Cortex of kidney (tissue), 1 donor: ENCODE results near the gene PALMD.

Source experiments
- DNase-seq: peaks from one replicate; lab custom pipeline; 2025; lab: John Stamatoyannopoulos, UW

The PALMD gene

GRCh38 chr1:99659755-99660210 is 13.9 kb downstream of the PALMD start:
- DNase-seq = no peak

DNA sequence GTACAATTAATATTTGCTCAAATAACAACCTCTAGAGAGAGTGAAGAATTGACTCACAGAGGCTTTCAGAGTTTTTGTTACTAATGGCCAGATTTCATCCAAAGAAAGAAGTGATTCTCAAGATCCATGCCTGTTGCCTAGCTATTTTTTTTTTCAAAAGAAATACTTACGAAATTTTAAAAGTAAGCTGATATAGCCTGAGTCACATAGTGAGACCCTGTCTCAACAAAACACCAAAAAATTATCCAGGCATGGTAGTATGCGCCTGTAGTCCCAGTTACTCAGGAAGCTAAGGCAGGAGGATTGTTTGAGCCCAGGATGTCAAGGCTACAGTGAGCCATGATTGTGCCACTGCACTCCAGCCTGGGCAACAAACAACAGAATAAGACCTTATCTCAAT is 14.6 kb downstream of the PALMD start:
- DNase-seq = no peak

GRCh38 chr1:99661780-99662179 is 15.9 kb downstream of the PALMD start:
- no peak for DNase-seq

GRCh38 chr1:99662539-99663080 is 16.7 kb downstream of the PALMD start:
- no peak for DNase-seq

DNA sequence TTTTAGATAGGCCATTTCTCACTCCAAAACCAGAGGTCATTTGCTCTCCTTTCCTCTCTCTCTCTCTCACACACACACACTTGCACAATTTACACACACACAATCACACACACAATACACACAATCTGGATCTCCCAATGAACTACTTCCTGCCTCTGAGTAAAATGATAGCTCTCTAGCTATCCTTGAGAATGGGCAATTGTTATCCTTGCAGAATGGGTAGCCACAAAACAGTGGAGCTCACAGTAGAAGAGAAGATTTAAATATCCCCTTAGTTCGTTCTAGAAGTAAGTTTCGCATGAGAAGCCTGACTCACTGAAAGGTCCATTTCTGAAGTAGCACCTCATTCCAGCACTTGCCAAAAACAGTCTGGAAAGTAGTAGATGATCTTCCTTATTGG is 17.6 kb downstream of the PALMD start:
- no peak for DNase-seq

DNA sequence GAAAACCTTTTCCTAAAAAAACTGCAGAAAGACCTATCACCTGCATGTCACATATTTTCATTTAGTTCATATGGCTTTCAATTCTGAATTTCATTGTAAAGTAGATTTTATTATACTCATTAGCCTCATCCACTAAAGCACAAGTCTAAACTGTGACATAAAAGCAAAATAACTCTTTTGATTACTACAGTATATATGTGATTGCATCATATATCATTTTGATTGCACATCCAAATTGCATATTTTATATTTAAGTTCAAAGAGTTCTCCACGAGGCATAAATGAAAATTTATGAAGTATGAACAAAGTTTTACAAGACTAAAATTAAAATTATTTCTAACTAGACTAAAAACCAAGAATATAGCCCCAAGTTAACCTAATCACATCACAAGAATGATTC is 19.3 kb downstream of the PALMD start:
- DNase-seq = no peak

- DNase-seq = no peak
Measured at GRCh38 chr1:99669376-99669775, 23.5 kb downstream of the PALMD start.

GRCh38 chr1:99669821-99670220 is 23.9 kb downstream of the PALMD start:
- DNase-seq = no peak

DNA sequence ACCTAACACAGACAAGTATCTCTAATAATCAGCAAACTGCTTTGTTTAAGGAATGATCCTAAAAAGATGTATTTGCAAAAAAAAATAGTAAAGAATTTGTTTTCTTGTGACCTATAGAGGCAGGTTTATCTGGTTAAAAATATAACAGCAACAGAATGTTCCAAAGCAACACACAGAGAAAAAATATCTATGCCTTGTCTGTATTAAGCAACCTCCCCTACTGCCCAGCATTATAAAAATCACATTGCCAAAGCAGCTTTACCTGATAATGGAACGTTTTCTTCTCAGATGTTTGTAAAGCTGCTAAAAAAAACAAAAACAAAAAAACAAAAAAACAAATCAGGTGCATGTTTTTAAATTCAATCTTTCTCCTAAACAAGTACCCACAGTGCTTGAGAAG is 24.7 kb downstream of the PALMD start:
- no peak for DNase-seq

- DNase-seq = no peak
Measured at GRCh38 chr1:99672038-99672437, 26.1 kb downstream of the PALMD start.

- no peak for DNase-seq
Measured at GRCh38 chr1:99672530-99673213, 26.8 kb downstream of the PALMD start.

DNA sequence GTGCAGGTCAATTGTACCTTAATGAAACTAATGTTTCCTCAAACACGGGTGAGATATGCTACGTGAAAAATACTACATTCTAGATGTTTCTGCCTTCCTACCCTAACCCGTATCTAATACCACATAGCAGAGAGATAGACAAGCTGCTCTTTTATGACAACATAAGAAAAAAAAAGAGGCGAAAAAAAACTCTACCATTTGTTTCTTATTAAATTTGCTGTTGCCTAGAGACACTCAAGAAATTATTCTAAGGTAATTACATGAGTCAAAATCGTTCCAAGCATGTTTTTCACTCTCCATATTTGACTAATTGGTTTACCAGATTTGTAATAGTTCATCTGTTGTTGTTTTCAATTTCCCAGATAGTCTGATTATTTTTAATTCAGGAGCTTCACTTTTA is 27.4 kb downstream of the PALMD start:
- DNase-seq = no peak

- no peak for DNase-seq
Measured at GRCh38 chr1:99674115-99675064, 28.5 kb downstream of the PALMD start.

DNA sequence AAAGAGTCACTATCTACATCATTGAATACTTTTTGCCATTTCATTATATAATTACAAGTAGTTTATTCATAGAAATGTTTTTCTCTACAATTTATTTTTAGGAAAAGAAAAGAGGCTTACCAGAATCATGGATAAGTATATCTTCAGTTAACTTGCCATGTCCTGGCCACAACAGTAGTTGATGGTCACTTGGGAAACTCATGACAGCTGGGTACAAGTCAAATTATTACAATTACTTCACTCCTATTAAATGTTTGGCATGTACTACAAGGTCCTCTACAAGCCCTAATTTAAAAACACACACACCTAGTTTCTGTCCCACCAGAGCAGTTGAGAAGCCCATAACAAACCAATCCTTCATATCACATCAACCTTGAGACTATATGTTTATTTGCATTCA is 29.4 kb downstream of the PALMD start:
- DNase-seq = no peak

DNA sequence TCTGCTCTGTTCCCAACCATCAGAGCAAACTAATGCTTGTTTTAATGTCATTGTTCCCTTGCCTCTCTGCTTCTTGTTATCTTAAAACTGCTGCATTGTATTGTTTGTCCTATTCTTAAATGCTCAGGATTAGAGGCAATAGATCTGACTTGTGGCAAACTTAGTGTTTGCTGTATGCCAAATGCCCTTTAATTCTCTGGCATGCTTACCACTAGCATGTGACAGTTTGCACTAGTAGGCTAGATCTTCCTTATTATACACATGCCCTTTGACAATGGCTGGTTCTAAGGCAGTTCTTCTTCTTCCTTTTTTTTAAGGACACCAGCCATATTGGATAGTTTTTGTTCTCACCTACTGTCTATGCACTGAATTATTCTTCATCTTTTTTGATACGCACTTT is 30.1 kb downstream of the PALMD start:
- no peak for DNase-seq

GRCh38 chr1:99676876-99677275 is 31.0 kb downstream of the PALMD start:
- DNase-seq = no peak

DNA sequence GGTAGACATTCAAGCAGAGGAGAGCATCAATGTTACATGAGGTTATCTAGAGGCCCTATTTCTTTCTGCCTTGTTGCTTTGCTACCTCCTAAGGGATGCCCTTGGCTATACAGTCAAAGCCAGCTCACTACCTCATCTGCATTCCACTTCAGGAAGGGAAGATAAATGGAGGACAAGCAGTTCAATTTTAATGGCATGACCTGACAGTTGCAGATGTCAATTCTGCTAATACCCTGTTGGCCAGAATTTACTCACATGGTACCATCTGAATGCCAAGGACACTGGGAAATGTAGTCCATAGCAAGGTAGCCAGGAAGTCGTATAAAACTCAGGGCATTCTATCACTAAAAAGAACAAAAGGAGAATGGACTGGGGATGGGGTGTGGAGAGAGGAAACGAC is 31.5 kb downstream of the PALMD start:
- DNase-seq = no peak

DNA sequence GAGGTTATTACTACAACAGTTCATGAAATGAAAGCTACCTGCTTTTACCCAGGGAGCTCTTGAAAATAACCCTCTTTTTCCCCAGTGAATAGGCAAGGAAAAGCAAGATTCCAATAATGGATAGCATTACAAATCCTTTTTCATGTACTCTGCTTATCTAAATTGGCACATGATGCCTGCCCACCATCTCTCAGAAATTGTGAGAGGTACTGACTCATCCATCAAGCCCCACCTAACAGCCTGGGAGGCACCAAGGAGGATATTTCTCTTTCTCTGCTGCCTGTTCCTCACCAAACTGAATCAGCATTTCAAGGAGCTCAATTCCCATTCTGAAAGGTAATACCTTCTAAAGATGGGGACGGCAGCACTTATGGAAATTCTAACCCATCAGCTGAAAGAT is 34.4 kb downstream of the PALMD start:
- DNase-seq = no peak

GRCh38 chr1:99681583-99681982 is 35.7 kb downstream of the PALMD start:
- DNase-seq = no peak

DNA sequence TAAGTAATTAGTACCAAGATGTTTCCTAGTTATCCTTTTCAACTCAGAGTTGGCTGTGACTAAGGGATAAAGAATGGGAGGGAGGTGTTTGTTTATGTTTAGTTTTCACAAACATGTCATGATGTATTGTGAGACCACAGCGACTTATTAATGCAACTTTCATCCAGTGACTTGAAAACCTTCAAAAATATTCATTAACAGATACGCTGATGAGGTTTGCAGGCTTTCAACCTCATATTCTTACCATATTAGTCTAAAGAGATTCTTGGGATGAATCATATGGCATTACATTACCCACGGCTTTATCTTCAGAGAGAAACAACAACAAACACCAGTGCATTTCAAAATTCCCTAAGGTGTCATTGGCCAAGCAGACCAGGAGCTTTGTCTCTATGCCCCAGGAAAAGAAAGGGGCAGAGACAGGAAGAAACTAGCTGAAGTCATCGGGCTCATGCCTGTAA is 36.4 kb downstream of the PALMD start:
- DNase-seq = no peak

DNA sequence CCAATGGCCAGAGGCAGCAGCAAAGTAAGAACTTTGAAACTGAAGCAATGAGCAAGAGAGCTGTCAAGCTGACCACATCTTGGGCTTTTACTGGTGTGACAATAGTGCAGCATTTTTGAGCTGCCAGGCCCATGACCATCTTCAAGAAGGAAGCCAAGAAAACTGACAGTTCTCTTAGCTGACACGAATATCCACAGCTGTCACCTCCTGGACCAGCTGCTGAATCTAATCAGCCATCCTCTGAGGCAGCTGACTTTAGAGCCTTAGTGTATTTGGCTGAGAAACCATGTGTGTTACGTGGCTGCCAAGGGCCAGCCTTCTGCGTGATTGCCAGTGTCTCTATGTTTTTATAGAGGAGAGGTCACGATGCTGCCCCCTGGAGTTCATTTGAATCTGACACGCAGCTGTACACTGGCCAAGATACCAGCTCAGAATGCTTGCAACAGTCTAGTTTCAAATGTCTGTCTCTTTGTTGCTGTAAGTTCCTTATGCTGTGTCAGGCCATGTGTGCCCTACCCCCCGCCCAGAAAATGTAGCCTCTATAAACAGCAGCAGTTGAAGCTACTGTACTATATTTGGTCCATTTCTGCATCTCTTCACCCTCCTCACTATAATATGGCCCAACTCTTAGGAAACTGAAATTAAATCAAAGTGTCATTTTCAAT is 39.7 kb downstream of the PALMD start:
- DNase-seq = no peak

- no peak for DNase-seq
Measured at GRCh38 chr1:99691175-99691574, 45.3 kb downstream of the PALMD start.
